H1 (cell line): Measurements from ENCODE around the gene RPL36A.

Experiments
- CREB1 ChIP-seq: IDR thresholded peaks from 2 replicates; pipeline ENCODE4 v1.6.1; 2012; ENCODE audit warnings: inconsistent platforms
- EP300 ChIP-seq, 2 experiments: IDR thresholded peaks; 1 replicate in 1 of 2; 2 replicates in 1 of 2; pipeline ENCODE4 v1.6.1; 2011 to 2012; ENCODE audit warnings: low read depth in 2 of 2, low read length in 2 of 2, mild to moderate bottlenecking in 2 of 2, borderline replicate concordance in 1 of 2, inconsistent platforms in 1 of 2, moderate library complexity in 1 of 2
- MAFK ChIP-seq: IDR thresholded peaks from 2 replicates; pipeline ENCODE4 v1.6.1; 2012; ENCODE audit warnings: low read depth, mild to moderate bottlenecking, improper control_type of control experiment, low read length
- POLR2AphosphoS5 ChIP-seq: IDR thresholded peaks from 2 replicates; pipeline ENCODE4 v1.6.1; 2011; ENCODE audit warnings: low read depth, low read length
- RAD21 ChIP-seq, 2 experiments: IDR thresholded peaks in 1 of 2; conservative IDR thresholded peaks in 1 of 2; 2 replicates each; pipeline ENCODE4 v1.6.1; 2011; ENCODE audit warnings: low read depth in 2 of 2, low read length in 2 of 2, improper control_type of control experiment in 1 of 2, inconsistent platforms in 1 of 2, mild to moderate bottlenecking in 1 of 2, moderate library complexity in 1 of 2
- RNF2 ChIP-seq: fragments of 200-900, 300-1000 bp; sonication (generic); IDR thresholded peaks from 2 replicates; pipeline ENCODE4 v1.7.1; 2016; ENCODE audit warnings: borderline replicate concordance, low read depth, mild to moderate bottlenecking, antibody characterized with exemption, low read length; ENCODE audit not compliant: poor library complexity, severe bottlenecking; ENCODE audit errors: missing control alignments
- TF ChIP-seq, protein P1 (sequence below), 3 experiments: IDR thresholded peaks; 1 replicate in 2 of 3; 2 replicates in 1 of 3; pipeline versions ENCODE4 v1.5.1 to v1.6.1; 2011; ENCODE audit warnings: low read length in 3 of 3, mild to moderate bottlenecking in 3 of 3, inconsistent platforms in 2 of 3, low read depth in 1 of 3, moderate library complexity in 1 of 3; ENCODE audit not compliant: insufficient read depth in 1 of 3; ENCODE audit errors: control extremely low read depth in 1 of 3

GRCh38 chrX:101385795-101386541 lies 4.8 kb upstream of the RPL36A start, which contains the start of gene BTK:
- TF ChIP-seq, protein P1, sequence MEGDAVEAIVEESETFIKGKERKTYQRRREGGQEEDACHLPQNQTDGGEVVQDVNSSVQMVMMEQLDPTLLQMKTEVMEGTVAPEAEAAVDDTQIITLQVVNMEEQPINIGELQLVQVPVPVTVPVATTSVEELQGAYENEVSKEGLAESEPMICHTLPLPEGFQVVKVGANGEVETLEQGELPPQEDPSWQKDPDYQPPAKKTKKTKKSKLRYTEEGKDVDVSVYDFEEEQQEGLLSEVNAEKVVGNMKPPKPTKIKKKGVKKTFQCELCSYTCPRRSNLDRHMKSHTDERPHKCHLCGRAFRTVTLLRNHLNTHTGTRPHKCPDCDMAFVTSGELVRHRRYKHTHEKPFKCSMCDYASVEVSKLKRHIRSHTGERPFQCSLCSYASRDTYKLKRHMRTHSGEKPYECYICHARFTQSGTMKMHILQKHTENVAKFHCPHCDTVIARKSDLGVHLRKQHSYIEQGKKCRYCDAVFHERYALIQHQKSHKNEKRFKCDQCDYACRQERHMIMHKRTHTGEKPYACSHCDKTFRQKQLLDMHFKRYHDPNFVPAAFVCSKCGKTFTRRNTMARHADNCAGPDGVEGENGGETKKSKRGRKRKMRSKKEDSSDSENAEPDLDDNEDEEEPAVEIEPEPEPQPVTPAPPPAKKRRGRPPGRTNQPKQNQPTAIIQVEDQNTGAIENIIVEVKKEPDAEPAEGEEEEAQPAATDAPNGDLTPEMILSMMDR (IDR thresholded peaks at IDR 0.05; ENCODE audit: control extremely low read depth in 1 of 3, insufficient read depth in 1 of 3, low read depth in 1 of 3, low read length in 3 of 3), result no peak
- TF ChIP-seq CREB1 (no peak), RNF2 (no peak), MAFK (no peak), RAD21 (IDR thresholded peaks at IDR 0.05 in 1 of 2, conservative IDR thresholded peaks at IDR 0.05 in 1 of 2; ENCODE audit: low read depth in 2 of 2, low read length in 2 of 2) (no peak), POLR2AphosphoS5 (no peak), EP300 (IDR thresholded peaks at IDR 0.05; ENCODE audit: borderline replicate concordance in 1 of 2, low read depth in 2 of 2, low read length in 2 of 2) (no peak)
